NCI-H2107 treated with DMSO at 0.1 percent for 48 hours (cell line): ENCODE measurements around the gene HLTF.
A peak's percentile ranks its signal among the peaks of the same experiment; 100 is the strongest.

Source experiments
- DNase-seq: peaks from one replicate; lab custom pipeline; 2025; ENCODE audit not compliant: unreplicated experiment; lab: John Stamatoyannopoulos, UW

The HLTF gene

GRCh38 chr3:149018247-149018646, 68.1 kb downstream of the HLTF start:
- DNase-seq, result no peak

DNA sequence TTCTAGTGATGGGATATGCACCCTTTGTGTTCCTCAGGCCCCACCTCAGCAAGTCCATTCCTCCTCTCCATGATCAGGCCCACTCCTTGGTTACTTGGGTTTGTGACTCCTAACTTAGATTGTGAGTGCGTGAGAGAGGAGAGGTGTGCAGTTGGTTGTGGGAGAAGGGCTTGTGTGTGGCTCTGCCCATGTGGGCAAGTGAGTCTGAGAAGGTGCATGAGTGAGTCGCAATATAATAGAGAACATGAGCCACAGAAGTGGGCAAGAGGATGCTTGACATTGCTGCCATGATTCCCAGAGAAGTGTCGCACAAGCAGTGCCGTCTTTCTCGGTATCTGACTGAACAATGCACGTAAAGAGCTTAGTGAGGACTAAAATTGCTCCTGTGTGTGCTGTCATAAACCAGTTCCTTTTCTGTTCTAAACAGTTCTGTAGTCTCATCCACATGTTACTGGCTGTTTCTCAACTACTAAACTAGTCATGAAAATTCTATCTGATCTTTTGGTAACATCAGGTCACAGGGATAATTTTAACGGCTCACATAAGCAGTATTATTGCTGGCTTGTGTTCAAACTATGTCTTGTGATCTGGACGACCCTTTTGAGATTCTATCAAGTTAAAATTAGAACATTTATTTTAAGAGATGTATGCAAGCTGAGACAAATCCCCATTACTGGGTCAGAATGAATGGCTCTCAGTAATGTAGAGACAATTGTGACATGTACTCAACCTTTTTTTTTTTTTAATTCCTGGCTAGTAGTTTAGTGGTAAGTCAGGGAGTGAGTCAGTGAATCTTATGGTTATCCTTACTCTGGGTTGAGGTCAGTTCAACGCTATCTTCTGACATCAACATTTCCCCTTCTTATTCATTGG, 69.4 kb downstream of the HLTF start:
- DNase-seq, result no peak

DNA sequence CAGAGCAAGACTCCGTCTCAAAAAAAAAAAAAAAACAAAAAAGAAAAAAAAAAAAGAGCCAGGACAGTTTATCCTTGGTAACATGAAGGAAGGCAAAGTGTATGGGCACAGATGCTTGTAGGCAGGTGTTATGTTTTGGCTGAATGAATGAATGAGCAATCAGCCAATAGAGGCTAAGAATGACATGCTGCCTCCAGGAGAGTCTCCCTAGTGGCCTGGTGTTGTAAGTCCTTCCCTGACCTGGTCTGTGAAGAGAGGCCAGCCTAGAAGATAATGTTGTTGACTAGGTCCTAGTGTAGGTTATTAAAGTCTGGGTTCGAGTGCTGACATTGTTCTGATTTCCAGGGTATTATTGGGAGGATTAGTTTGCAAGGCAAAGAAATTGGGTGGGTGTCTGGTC, 70.1 kb downstream of the HLTF start:
- DNase-seq, result no peak

GRCh38 chr3:149015393-149015792, 70.9 kb downstream of the HLTF start:
- no peak for DNase-seq

DNA sequence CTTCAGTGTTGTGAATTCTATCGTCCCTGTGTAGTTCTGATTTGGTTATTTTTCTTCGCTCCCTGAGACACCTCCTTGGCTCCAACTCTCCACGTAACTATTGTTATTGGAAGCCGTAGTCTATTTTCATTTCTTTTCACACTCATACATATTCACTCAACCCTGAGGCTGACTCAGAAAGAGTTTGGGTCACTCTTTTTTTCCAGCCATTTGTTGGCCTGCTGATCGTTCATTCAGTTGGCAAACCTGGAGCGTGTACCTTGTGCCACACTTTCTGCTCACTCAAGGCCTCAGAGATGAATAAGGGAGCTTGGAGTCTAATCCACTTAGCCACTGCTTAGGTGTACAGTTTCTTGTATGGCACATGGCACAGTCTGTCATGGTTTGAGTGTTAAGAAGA, 72.6 kb downstream of the HLTF start:
- DNase-seq, result no peak

GRCh38 chr3:149011676-149012075, 74.7 kb downstream of the HLTF start:
- DNase-seq, result no peak

GRCh38 chr3:149010966-149011365, 75.4 kb downstream of the HLTF start:
- DNase-seq, result no peak

DNA sequence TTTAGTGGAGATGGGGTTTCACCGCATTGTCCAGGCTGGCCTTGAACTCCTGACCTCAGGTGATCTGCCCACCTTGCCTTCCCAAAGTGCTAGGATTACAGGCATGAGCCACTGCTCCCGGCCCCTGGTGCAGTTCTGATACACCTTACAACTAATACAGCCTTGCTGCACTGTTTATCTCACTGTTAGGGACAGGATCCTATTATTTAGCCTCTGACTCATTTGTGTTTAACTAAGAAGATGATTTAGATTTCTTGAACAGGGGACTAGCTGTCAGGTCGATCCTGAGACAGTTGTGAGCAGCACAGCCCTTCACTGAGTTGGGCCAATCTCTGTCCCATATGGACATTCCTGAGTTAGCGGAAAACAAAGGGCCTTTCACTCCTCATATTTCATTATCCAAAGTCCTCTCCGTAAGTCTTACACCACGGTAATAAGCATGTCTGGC, 75.8 kb downstream of the HLTF start:
- no peak for DNase-seq

GRCh38 chr3:149009732-149010131, 76.6 kb downstream of the HLTF start:
- no peak for DNase-seq

DNA sequence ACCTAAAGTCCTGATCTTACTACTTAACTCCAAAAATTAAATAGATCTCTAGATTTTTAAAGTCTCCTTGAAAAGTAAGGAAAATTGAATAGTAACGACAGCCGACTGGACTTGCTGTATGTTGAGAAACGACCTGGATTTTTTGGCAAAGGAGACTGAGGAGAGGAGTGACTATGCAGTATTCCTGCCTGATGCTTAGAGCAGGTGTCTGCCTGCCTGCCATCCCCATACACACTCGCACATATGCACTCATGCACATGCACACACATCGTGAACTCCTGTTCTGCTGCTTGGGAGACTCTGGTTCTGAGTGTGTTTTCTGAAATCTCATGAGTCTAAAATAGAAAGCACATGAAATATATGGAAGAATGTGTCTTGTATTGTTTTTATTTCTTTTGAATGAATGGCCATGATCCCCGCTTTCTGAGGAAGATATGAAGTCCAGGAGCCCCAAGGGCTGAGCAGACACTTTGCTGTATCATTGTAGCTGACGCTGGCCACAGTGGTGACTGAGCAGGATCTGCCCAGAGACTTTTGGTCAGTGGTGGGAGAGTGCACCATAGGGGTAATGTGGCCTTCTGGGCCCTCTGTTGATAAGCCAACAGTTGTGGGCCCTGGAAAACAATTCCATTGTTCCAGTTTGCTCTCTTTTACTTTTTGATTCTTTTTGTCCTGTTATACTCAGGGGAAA, 78.6 kb downstream of the HLTF start:
- DNase-seq, result no peak

DNA sequence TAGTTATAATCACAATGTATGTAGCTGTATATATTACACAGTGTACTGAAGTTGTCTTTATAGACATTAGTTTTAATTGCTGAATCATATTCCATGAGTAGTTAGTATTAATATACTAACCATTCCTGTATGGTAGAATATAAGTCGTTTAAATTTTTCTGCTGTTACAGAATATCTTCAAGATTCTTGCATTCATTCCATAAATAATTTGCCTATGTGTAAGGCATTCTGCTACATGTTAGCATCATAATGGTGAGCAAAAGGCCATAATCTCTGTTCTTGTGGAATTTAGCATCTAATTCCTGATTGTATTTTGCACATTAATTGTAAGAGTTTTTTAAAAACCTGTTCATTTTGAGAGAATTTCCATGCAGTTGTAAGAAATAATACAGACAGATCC, 80.9 kb downstream of the HLTF start:
- no peak for DNase-seq

DNA sequence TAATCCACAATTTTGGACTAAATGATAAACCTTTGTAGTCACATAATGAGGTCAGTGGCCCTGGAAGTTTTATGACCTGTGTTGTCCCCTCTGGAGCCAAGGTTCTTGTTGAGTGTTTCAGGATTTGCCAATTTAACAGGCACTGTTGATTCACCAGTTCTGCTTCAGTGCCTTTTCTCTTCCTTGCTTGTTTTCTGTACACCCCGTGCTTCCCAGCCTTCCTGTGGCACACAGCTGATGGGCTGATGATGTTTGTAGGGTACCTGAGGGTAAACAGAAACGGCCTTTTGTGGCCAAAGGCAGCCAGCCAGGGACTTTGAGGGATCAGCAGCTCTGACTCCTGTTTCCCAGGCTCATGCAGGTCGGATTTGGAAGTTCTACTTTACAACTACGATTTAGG, 81.7 kb downstream of the HLTF start:
- peak; percentile 49 for DNase-seq

DNA sequence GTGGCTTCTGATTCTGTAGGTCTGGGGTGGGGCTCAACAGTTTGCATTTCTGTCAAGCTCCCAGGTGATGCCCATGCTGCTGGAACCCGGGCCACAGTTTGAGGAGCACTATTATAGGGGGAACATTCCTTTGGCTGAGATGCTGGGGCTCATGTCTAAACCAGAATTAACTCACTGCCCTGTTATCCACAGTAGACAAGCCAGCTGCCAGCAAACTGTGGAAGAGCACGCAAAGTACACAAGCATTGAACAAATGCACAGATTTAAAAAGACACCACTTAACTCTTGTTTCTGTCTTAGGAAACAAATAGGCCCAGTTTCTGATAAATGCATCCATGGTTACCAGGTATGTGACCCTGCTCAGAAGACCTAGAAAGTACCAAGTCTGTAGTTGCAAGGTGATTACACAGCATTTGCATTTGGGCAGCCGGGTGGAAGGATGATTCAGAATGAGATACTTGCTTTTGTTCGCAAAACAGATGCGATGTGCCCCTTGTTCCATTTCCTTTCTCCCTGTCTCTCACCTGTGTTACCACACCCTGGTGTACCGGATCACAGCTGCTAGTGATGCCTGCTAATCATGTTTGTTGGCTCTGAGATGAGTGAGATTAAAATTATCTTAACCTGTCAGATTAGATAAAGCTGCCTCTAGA, 82.6 kb downstream of the HLTF start:
- no peak for DNase-seq

DNA sequence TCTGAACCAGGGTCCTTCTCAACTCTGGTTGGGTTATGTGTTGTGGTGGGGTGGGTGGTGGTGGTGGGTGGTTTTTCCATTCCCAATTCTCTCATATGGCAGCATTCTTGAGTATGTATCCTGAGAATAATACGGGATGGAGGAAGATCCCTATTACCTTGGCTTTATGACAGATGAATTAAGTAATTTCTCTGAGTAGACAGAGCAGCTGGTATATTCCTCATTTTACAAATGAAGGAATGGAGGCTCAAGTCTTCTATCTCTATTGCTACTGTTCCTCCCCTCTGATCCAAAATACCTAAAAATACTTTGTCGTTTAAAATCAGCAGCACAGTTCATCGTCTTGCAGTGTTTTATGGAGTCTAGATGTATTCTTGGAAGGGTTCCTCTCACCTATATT, 84.6 kb downstream of the HLTF start:
- DNase-seq, result no peak

DNA sequence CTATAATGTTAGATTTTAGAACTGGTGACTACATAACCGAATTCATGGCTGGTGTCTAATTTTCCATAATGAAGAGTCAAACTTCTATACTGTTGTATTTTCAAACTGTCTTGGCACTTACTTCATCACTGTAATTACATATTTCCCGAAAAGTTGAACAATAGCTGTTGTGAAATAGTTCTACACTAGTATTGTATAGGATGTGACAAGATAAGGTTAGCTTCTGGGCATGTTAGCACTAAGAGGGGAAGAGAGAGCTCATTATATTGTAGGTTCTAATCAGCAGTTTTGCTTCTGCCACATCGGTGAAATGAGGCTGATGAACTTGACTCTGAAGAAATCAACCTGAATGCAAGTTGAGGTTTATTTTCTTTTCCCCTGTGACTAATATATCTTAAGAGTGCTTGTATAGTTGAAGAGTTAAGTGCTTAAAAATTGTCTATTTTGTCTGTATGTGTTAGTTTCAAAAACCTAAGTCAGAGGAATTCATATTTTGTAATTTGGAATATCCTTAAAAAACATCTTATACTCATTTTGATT, 86.1 kb downstream of the HLTF start:
- no peak for DNase-seq

GRCh38 chr3:148999806-149000205, 86.5 kb downstream of the HLTF start:
- no peak for DNase-seq

DNA sequence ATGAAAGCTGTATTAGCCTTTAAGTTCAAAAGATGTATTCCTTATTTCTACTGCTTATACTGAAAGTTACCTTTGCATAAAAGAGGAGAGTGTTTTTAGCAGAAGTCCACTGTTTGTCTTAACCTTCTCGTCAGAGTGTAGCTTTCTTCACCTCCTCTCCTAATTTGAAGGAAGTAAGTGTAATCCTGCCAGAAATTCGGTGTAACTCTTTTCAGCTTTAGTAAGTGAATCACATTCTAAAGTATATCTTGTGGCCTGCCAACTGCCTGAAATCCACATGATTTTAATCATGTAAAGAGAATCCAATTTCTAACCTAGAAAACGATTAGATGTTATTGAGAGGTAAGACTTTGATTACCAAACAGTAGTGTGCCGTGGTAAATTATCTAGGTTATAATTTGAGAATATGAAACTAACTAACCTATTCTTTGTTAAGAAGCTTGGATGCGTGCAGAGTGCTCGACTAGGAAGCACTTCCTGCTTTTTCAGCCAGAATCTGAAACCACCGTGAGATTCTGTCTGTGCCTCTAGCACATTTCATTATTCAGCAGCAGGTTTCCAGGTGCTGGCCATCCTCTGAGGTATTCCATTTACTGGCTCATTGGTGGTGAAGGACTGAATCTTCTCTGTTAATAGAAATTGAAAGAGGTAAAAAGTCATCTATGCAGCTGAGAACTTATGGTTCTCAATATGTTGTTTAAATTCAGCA, 87.5 kb downstream of the HLTF start:
- DNase-seq, result peak; percentile 85

- DNase-seq, result no peak
Measured at GRCh38 chr3:148998297-148998696, 88.0 kb downstream of the HLTF start.

DNA sequence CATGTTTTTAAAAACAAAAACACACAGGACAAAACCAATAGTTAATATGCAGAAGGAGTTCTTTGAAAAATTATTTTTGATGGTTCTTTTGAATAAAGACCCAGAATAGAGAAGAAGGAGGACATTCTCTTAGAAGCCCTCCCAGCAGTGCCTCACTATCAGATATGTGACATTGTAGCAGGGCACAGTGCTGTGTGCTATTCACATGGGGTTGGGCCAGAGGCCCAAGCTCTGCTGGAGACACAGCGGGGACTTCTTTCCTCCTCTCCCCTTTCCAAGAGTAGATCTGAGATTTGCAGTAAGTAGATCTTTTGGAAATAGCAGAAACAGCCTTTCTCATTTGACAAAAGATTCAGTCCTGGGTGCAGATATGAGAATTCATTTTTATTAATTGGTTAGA, 88.7 kb downstream of the HLTF start:
- DNase-seq, result no peak

GRCh38 chr3:148992635-148993255, 93.6 kb downstream of the HLTF start:
- no peak for DNase-seq
